ENCODE data around the gene PDXDC1.
"Not testable (repeated sequence)": the region's sequence is repeated elsewhere in the genome, so short reads cannot be mapped to it uniquely, and the experiment has no call there.

Gene PDXDC1

GRCh38 chr16:15043344-15043743 is 68.5 kb downstream of the PDXDC1 start:
- no peak for DNase-seq

GRCh38 chr16:15044286-15044685 is 69.5 kb downstream of the PDXDC1 start:
- no peak for DNase-seq

GRCh38 chr16:15045270-15045669 is 70.4 kb downstream of the PDXDC1 start:
- DNase-seq = not testable (repeated sequence)

GRCh38 chr16:15046692-15047376 is 72.0 kb downstream of the PDXDC1 start:
- DNase-seq = no peak

GRCh38 chr16:15049581-15050180 is 74.9 kb downstream of the PDXDC1 start:
- no peak for DNase-seq

- DNase-seq = not testable (repeated sequence)
Measured at GRCh38 chr16:15050440-15050839, 75.6 kb downstream of the PDXDC1 start.

GRCh38 chr16:15051387-15051951 is 76.6 kb downstream of the PDXDC1 start:
- no peak for DNase-seq

- DNase-seq = no peak
Measured at GRCh38 chr16:15052747-15053476, 78.1 kb downstream of the PDXDC1 start.

GRCh38 chr16:15053904-15054303 is 79.1 kb downstream of the PDXDC1 start:
- no peak for DNase-seq

GRCh38 chr16:15054357-15055140 is 79.7 kb downstream of the PDXDC1 start:
- no peak for DNase-seq

GRCh38 chr16:15055141-15056053 is 80.6 kb downstream of the PDXDC1 start:
- DNase-seq = peak; percentile 58

- DNase-seq = no peak
Measured at GRCh38 chr16:15057681-15058417, 83.0 kb downstream of the PDXDC1 start.

- no peak for DNase-seq
Measured at GRCh38 chr16:15059324-15059723, 84.5 kb downstream of the PDXDC1 start.

- DNase-seq = not testable (repeated sequence)
Measured at GRCh38 chr16:15062085-15062810, 87.4 kb downstream of the PDXDC1 start.

GRCh38 chr16:15065961-15066360 is 91.1 kb downstream of the PDXDC1 start:
- not testable (repeated sequence) for DNase-seq

- not testable (repeated sequence) for DNase-seq
Measured at GRCh38 chr16:15066690-15067089, 91.9 kb downstream of the PDXDC1 start.

- DNase-seq = not testable (repeated sequence)
Measured at GRCh38 chr16:15071013-15071412, 96.2 kb downstream of the PDXDC1 start.

- DNase-seq = not testable (repeated sequence)
Measured at GRCh38 chr16:15071916-15072769, 97.3 kb downstream of the PDXDC1 start.

GRCh38 chr16:15073101-15073500 is 98.3 kb downstream of the PDXDC1 start:
- no peak for DNase-seq
